HepG2 (cell line): ENCODE results near the gene NRL. TPM values are rescaled to one million over a fixed set of nuclear protein-coding genes. Genes with fewer than 3 reads are reported as not detected.

Experiments
- CSRNP2 ChIP-seq: sonication (generic); formaldehyde crosslinking; conservative IDR thresholded peaks from 2 replicates; pipeline ENCODE4 v1.8.0; 2022; ENCODE audit warnings: low read depth, missing genetic modification reagents
- ESRRA ChIP-seq: sonication (generic); formaldehyde crosslinking; IDR thresholded peaks from 2 replicates; pipeline ENCODE4 v1.5.1; 2020; ENCODE audit warnings: mild to moderate bottlenecking, low read depth, missing genetic modification reagents
- GABPB1 ChIP-seq: IDR thresholded peaks from 2 replicates; pipeline ENCODE4 v1.6.1; 2016; ENCODE audit warnings: mild to moderate bottlenecking, missing genetic modification reagents, moderate library complexity, missing compliant biosample characterization
- GMEB2 ChIP-seq: IDR thresholded peaks from 2 replicates; pipeline ENCODE4 v1.6.1; 2016; ENCODE audit warnings: missing biosample characterization, missing genetic modification reagents, low read depth
- NFAT5 ChIP-seq: sonication (generic); formaldehyde crosslinking; IDR thresholded peaks from 2 replicates; pipeline ENCODE4 v1.4.0; 2020; ENCODE audit warnings: missing genetic modification reagents
- SNAI1 ChIP-seq: sonication (generic); formaldehyde crosslinking; IDR thresholded peaks from 2 replicates; pipeline ENCODE4 v1.5.0; 2020; ENCODE audit warnings: mild to moderate bottlenecking, missing genetic modification reagents, borderline replicate concordance
- SRSF4 ChIP-seq: fragments of 200-400 bp; formaldehyde crosslinking; IDR thresholded peaks from one replicate; pipeline ENCODE4 v1.6.1; 2018; ENCODE audit warnings: mild to moderate bottlenecking, low read depth, low read length, moderate library complexity; ENCODE audit not compliant: poor library complexity, severe bottlenecking
- TBX3 ChIP-seq: fragments of 450-650 bp; IDR thresholded peaks from 2 replicates; pipeline ENCODE4 v1.6.1; 2017; ENCODE audit warnings: antibody characterized with exemption, mild to moderate bottlenecking, inconsistent platforms, borderline replicate concordance
- ZNF180 ChIP-seq: sonication (generic); formaldehyde crosslinking; IDR thresholded peaks from 2 replicates; pipeline ENCODE4 v1.4.0; 2020; ENCODE audit warnings: low read depth, missing genetic modification reagents, borderline replicate concordance
- ZNF3 ChIP-seq: IDR thresholded peaks from 2 replicates; pipeline ENCODE4 v1.7.0; 2017; ENCODE audit warnings: inconsistent platforms
- ZNF496 ChIP-seq: sonication (generic); formaldehyde crosslinking; IDR thresholded peaks from 2 replicates; pipeline ENCODE4 v1.8.1; 2023; ENCODE audit warnings: mild to moderate bottlenecking, moderate library complexity, missing genetic modification reagents; ENCODE audit not compliant: insufficient replicate concordance
- ZNF589 ChIP-seq: sonication (generic); formaldehyde crosslinking; conservative IDR thresholded peaks from 2 replicates; pipeline ENCODE4 v1.8.0; 2022; ENCODE audit warnings: mild to moderate bottlenecking, moderate library complexity, missing genetic modification reagents
- ZNF710 ChIP-seq: sonication (generic); formaldehyde crosslinking; IDR thresholded peaks from 2 replicates; pipeline ENCODE4 v1.5.0; 2020; ENCODE audit warnings: mild to moderate bottlenecking, missing genetic modification reagents, borderline replicate concordance
- polyA plus RNA-seq, 8 experiments: library from polyadenylated mRNA; depleted of rRNA in 3 of 8; stranded (reverse) in 7 of 8; unstranded in 1 of 8; fragments of >200 nt; fragmentation: Illumina TruSeq in 4 of 8; extraction: Trizol in 4 of 8; gene quantifications; 2 replicates each; pipeline versions ENCODE4 v1.2.1 to v1.2.3, GENCODE V29; 2011 to 2016; ENCODE audit warnings: low read depth in 4 of 8, missing spikeins in 1 of 8, mixed read lengths in 1 of 8; ENCODE audit not compliant: insufficient read depth in 1 of 8
- total RNA-seq, 5 experiments: library from RNA; depleted of rRNA; stranded (reverse); fragments of >200 nt; fragmentation: Illumina TruSeq; extraction: Trizol; gene quantifications; 2 replicates each; pipeline ENCODE4 v1.2.3, GENCODE V29; 2016; ENCODE audit warnings: low read depth in 1 of 5
- TF ChIP-seq, protein P1 (sequence below): sonication (generic); formaldehyde crosslinking; IDR thresholded peaks from 2 replicates; pipeline ENCODE4 v1.4.0; 2020; ENCODE audit warnings: missing genetic modification reagents
- TF ChIP-seq, protein P2 (sequence below): sonication (generic); formaldehyde crosslinking; IDR thresholded peaks from 2 replicates; pipeline ENCODE4 v1.4.0; 2020; ENCODE audit warnings: missing genetic modification reagents, borderline replicate concordance

NRL gene
- total and polyA plus RNA-seq, 2 of the 13 experiments (the other 11 are each of a cell fraction or from before 2014, with no cell fraction given), result 2.5 to 4.7 TPM

- no peak for TF ChIP-seq GABPB1 (CRISPR knock-in tag)
- TF ChIP-seq SRSF4, result no peak
- TF ChIP-seq TBX3, result no peak
- TF ChIP-seq ZNF589 (CRISPR knock-in tag), result no peak
- TF ChIP-seq ESRRA (CRISPR knock-in tag), result no peak
- TF ChIP-seq ZNF3 (CRISPR knock-in tag), result no peak
- TF ChIP-seq, protein P1, sequence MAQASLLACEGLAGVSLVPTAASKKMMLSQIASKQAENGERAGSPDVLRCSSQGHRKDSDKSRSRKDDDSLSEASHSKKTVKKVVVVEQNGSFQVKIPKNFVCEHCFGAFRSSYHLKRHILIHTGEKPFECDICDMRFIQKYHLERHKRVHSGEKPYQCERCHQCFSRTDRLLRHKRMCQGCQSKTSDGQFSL, result no peak
- TF ChIP-seq SNAI1 (CRISPR knock-in tag), result 0 out of 2 replicates have a peak, but pooled peaks have one; percentile 1
- TF ChIP-seq ZNF496 (CRISPR knock-in tag), result no peak
- no peak for TF ChIP-seq ZNF710 (CRISPR knock-in tag)
- peak; percentile 32; the same call in 1 of the 2 replicates for TF ChIP-seq ZNF180 (CRISPR knock-in tag)
- TF ChIP-seq, protein P2, sequence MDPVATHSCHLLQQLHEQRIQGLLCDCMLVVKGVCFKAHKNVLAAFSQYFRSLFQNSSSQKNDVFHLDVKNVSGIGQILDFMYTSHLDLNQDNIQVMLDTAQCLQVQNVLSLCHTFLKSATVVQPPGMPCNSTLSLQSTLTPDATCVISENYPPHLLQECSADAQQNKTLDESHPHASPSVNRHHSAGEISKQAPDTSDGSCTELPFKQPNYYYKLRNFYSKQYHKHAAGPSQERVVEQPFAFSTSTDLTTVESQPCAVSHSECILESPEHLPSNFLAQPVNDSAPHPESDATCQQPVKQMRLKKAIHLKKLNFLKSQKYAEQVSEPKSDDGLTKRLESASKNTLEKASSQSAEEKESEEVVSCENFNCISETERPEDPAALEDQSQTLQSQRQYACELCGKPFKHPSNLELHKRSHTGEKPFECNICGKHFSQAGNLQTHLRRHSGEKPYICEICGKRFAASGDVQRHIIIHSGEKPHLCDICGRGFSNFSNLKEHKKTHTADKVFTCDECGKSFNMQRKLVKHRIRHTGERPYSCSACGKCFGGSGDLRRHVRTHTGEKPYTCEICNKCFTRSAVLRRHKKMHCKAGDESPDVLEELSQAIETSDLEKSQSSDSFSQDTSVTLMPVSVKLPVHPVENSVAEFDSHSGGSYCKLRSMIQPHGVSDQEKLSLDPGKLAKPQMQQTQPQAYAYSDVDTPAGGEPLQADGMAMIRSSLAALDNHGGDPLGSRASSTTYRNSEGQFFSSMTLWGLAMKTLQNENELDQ, result no peak
- TF ChIP-seq CSRNP2 (CRISPR knock-in tag), result no peak
- peak; percentile 97 for TF ChIP-seq NFAT5
- TF ChIP-seq GMEB2 (CRISPR knock-in tag), result no peak; the same call in 1 of the 2 replicates
Observed at GRCh38 chr14:24113379-24113800, 1.4 kb downstream of the NRL start (continued).
